DOHH2 (cell line): ENCODE results near the gene ARHGEF25.

Experiments
- H3F3A ChIP-seq: fragments of 200-600 bp; sonication (generic), shearing (Covaris generic); 2 replicates; pipeline ENCODE4 v1.6.0; 2016; ENCODE audit warnings: antibody characterized with exemption, mild to moderate bottlenecking; ENCODE audit not compliant: control insufficient read depth, insufficient read depth
- H3K27ac ChIP-seq: fragments of 200-600 bp; sonication (generic); 2 replicates; pipeline ENCODE4 v1.5.1; 2014; ENCODE audit warnings: low read depth, mild to moderate bottlenecking, low read length, moderate library complexity
- H3K27me3 ChIP-seq: fragments of 200-600 bp; sonication (generic); 2 replicates; pipeline ENCODE4 v1.6.1; 2014; ENCODE audit warnings: mild to moderate bottlenecking, low read length, mixed read lengths; ENCODE audit not compliant: control insufficient read depth
- H3K36me3 ChIP-seq: fragments of 200-600 bp; sonication (generic); 2 replicates; pipeline ENCODE4 v1.6.1; 2014; ENCODE audit warnings: mild to moderate bottlenecking, low read length, moderate library complexity, mixed read lengths; ENCODE audit not compliant: control insufficient read depth
- H3K4me1 ChIP-seq: fragments of 200-600 bp; sonication (generic); 2 replicates; pipeline ENCODE4 v1.6.1; 2014; ENCODE audit warnings: mild to moderate bottlenecking, low read length, mixed read lengths; ENCODE audit not compliant: control insufficient read depth
- H3K4me2 ChIP-seq: fragments of 200-600 bp; sonication (generic); 2 replicates; pipeline ENCODE4 v1.6.0; 2014; ENCODE audit warnings: mild to moderate bottlenecking, low read length, moderate library complexity
- H3K4me3 ChIP-seq: fragments of 200-600 bp; sonication (generic); 2 replicates; pipeline ENCODE4 v1.5.1; 2014; ENCODE audit warnings: mild to moderate bottlenecking, low read length, mixed read lengths
- H3K79me2 ChIP-seq: fragments of 200-600 bp; sonication (generic); 2 replicates; pipeline ENCODE4 v1.6.1; 2014; ENCODE audit warnings: mild to moderate bottlenecking, low read length, mixed read lengths; ENCODE audit not compliant: control insufficient read depth
- H3K9me2 ChIP-seq: fragments of 200-600 bp; sonication (generic); replicated peaks from 2 replicates; pipeline ENCODE4 v1.6.1; 2014; ENCODE audit warnings: mild to moderate bottlenecking, low read length, mixed read lengths; ENCODE audit not compliant: control insufficient read depth
- H3K9me3 ChIP-seq: fragments of 200-600 bp; sonication (generic); 2 replicates; pipeline ENCODE4 v1.6.1; 2014; ENCODE audit warnings: antibody characterized with exemption, low read length, mixed read lengths; ENCODE audit not compliant: control insufficient read depth, insufficient read depth
- H4K20me1 ChIP-seq: fragments of 200-600 bp; sonication (generic); 2 replicates; pipeline ENCODE4 v1.6.0; 2014; ENCODE audit warnings: low read depth, mild to moderate bottlenecking, antibody characterized with exemption, low read length, moderate library complexity; ENCODE audit not compliant: control insufficient read depth, insufficient read depth
- CTCF ChIP-seq: fragments of 200-600 bp; sonication (generic); IDR thresholded peaks from one replicate; pipeline ENCODE4 v1.5.1; 2014; ENCODE audit warnings: antibody characterized with exemption, mild to moderate bottlenecking, low read depth, low read length; ENCODE audit not compliant: poor library complexity, severe bottlenecking
- EZH2phosphoT487 ChIP-seq: fragments of 200-600 bp; sonication (generic); IDR thresholded peaks from 2 replicates; pipeline ENCODE4 v1.6.1; 2017; ENCODE audit warnings: borderline replicate concordance, mild to moderate bottlenecking, antibody characterized with exemption, low read length, moderate library complexity, mixed read lengths

ARHGEF25 gene

GRCh38 chr12:57627501-57628279, 16.5 kb downstream of the ARHGEF25 start:
- TF ChIP-seq EZH2phosphoT487, result peak; percentile 65; the same call in 1 of the 2 replicates
- TF ChIP-seq CTCF, result peak; percentile 22
- no peak overlapping the region for H3K4me3 ChIP-seq
- 0 out of 2 replicates have a peak, but pooled peaks cover 2% of the 10 kb centered on the region for H3F3A ChIP-seq
- no peak overlapping the region for H3K27ac ChIP-seq
- peaks cover 4% of the 10 kb centered on the region for H3K4me1 ChIP-seq
- H3K36me3 ChIP-seq, result no peaks in the 10 kb centered on the region
- H3K9me3 ChIP-seq, result no peaks in the 10 kb centered on the region
- H4K20me1 ChIP-seq, result no peaks in the 10 kb centered on the region
- no peak overlapping the region for H3K4me2 ChIP-seq
- no peaks in the 10 kb centered on the region for H3K79me2 ChIP-seq
- H3K9me2 ChIP-seq, result no peaks in the 10 kb centered on the region
- H3K27me3 ChIP-seq, result peaks cover 95% of the 10 kb centered on the region

GRCh38 chr12:57628280-57629191, 17.3 kb downstream of the ARHGEF25 start:
- no peaks in the 10 kb centered on the region for H3K9me3 ChIP-seq
- no peak overlapping the region for H3K4me2 ChIP-seq
- TF ChIP-seq CTCF (no peak), EZH2phosphoT487 (no peak)
- H3F3A ChIP-seq, result 0 out of 2 replicates have a peak, but pooled peaks cover 2% of the 10 kb centered on the region
- H3K4me3 ChIP-seq, result no peak overlapping the region
- H3K36me3 ChIP-seq, result no peaks in the 10 kb centered on the region
- H4K20me1 ChIP-seq, result no peaks in the 10 kb centered on the region
- no peak overlapping the region for H3K27ac ChIP-seq
- peaks cover 95% of the 10 kb centered on the region for H3K27me3 ChIP-seq
- H3K4me1 ChIP-seq, result peaks cover 13% of the 10 kb centered on the region
- no peaks in the 10 kb centered on the region for H3K79me2 ChIP-seq
- no peaks in the 10 kb centered on the region for H3K9me2 ChIP-seq

- Histone ChIP-seq H3K9me2 (no peaks in the 10 kb centered on the region), H3K9me3 (no peaks in the 10 kb centered on the region), H3K27me3 (peaks cover 90% of the 10 kb centered on the region), H3K4me1 (peaks cover 13% of the 10 kb centered on the region), H3K36me3 (no peaks in the 10 kb centered on the region), H3K4me3 (no peak overlapping the region), H3K27ac (no peak overlapping the region), H3F3A (0 out of 2 replicates have a peak, but pooled peaks cover 2% of the 10 kb centered on the region), H3K4me2 (no peak overlapping the region), H4K20me1 (no peaks in the 10 kb centered on the region), H3K79me2 (no peaks in the 10 kb centered on the region)
- TF ChIP-seq EZH2phosphoT487 (no peak), CTCF (no peak)
Observed at GRCh38 chr12:57629897-57630471, 18.7 kb downstream of the ARHGEF25 start.
